ENCODE measurements around the gene ERLEC1.

- no peak for TF ChIP-seq CTCF (IDR thresholded peaks at IDR 0.05)
- TF ChIP-seq POLR2A (IDR thresholded peaks at IDR 0.05): no peak
- no peak for TF ChIP-seq EP300 (IDR thresholded peaks at IDR 0.05)
- no peak for TF ChIP-seq POLR2AphosphoS5 (IDR thresholded peaks at IDR 0.05)
Observed at GRCh38 chr2:53770264-53770663, 16.6 kb upstream of the ERLEC1 start.

Data from upper lobe of left lung (tissue), 4 donors.